ENCODE measurements around the gene MMP20. TPM values are rescaled to one million over a fixed set of nuclear protein-coding genes. Genes with fewer than 3 reads are reported as not detected.

The MMP20 gene
- total and polyA plus RNA-seq, 2 of the 13 experiments (the other 11 are each of a cell fraction or from before 2014, with no cell fraction given): 0.05 TPM; not detected in 1

- TF ChIP-seq ARID4A (CRISPR knock-in tag; IDR thresholded peaks at IDR 0.05; ENCODE audit: borderline replicate concordance): peak; percentile 38; the same call in 1 of the 2 replicates
- TF ChIP-seq SALL1 (CRISPR knock-in tag; IDR thresholded peaks at IDR 0.05): peak; percentile 82
- TF ChIP-seq FOXK2 (IDR thresholded peaks at IDR 0.05): no peak
- no peak for TF ChIP-seq ARHGAP35 (CRISPR knock-in tag; IDR thresholded peaks at IDR 0.05; ENCODE audit: borderline replicate concordance)
- peak; percentile 91 to 96 for TF ChIP-seq NR2F1 (CRISPR knock-in tag; IDR thresholded peaks at IDR 0.05)
- no peak for TF ChIP-seq ZNF776 (CRISPR knock-in tag; IDR thresholded peaks at IDR 0.05)
- no peak for TF ChIP-seq ZNF766 (CRISPR knock-in tag; IDR thresholded peaks at IDR 0.05; ENCODE audit: borderline replicate concordance)
These were observed 15.8 kb upstream of the MMP20 start (continued) for GRCh38 chr11:102640946-102641345.

DNA sequence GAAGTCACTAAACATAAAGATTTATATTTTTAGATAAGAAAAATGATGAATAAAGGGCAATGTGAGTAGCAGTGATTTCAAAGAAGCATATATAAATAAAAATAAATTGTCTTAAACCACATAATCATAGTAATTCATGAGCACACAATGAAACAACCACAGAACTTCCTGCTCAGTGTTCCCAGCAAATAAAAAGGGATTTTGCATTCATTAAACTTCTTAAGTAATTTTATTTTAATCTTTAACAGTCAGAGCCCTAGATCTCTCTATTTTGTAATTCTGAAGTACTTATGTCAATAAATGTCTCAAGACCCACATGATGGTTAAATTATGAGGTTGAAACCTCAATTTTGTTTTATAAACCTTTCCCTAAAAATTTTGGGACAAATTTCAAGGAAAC is 14.5 kb upstream of the MMP20 start:
- Histone ChIP-seq H3K79me2 (ENCODE audit: insufficient read depth, low read length) (no peaks in the 10 kb centered on the region), H3K9me3 (ENCODE audit: low read length) (no peaks in the 10 kb centered on the region), H3K27me3 (ENCODE audit: control insufficient read depth in 1 of 2, insufficient read depth in 2 of 2, low read length in 2 of 2) (no peaks in the 10 kb centered on the region; a peak in 3 of 5 replicates), H2AFZ (ENCODE audit: low read length) (no peak overlapping the region), H3K4me2 (ENCODE audit: low read depth, low read length) (no peak overlapping the region), H3K4me3 (replicated peaks in 1 of 3; ENCODE audit: insufficient read depth in 1 of 3, low read depth in 2 of 3, low read length in 3 of 3) (no peak overlapping the region), H3K9ac (ENCODE audit: insufficient read depth, low read depth, low read length) (no peak overlapping the region), H4K20me1 (ENCODE audit: insufficient read depth, low read length) (no peaks in the 10 kb centered on the region), H3K36me3 (replicated peaks in 1 of 2; ENCODE audit: control insufficient read depth in 1 of 2, insufficient read depth in 2 of 2, low read length in 2 of 2) (no peaks in the 10 kb centered on the region), H3K27ac (ENCODE audit: extremely low read length, insufficient read depth, low read length) (no peak overlapping the region), H3K4me1 (ENCODE audit: insufficient read depth, low read length) (peaks cover 13% of the 10 kb centered on the region)
- ChIA-PET CTCF (ENCODE audit: low intra/inter-chr PET ratio, low total read pairs) (no interaction called here), POLR2A (no interaction called here)
- intact Hi-C loops (cut with micrococcal nuclease; ENCODE audit: unreplicated experiment): no loop called here
- ATAC-seq: no peak
- DNase-seq (ENCODE audit: low spot score): no peak
- no TSS peak for BruUV-seq (replicated peaks)
- in situ Hi-C loops (cut with HindIII; ENCODE audit: extremely low pct_ligation_motif_present, low pct_unique_long_range_greater_than_20kb): no loop called here
- FAIRE-seq: no peak
- no peak for TF ChIP-seq EEA1 (CRISPR knock-in tag; IDR thresholded peaks at IDR 0.05; ENCODE audit: borderline replicate concordance)
- no peak for TF ChIP-seq CREB1 (IDR thresholded peaks at IDR 0.05)
- no peak for TF ChIP-seq CREB1 (CRISPR knock-in tag; IDR thresholded peaks at IDR 0.05)
- no peak for TF ChIP-seq MYNN (CRISPR knock-in tag; IDR thresholded peaks at IDR 0.05; ENCODE audit: low read depth)
- no peak for TF ChIP-seq FOXA3 (CRISPR knock-in tag; IDR thresholded peaks at IDR 0.05)
- TF ChIP-seq TOE1 (CRISPR knock-in tag; IDR thresholded peaks at IDR 0.05): no peak
- TF ChIP-seq FIP1L1 (IDR thresholded peaks at IDR 0.05; ENCODE audit: borderline replicate concordance, insufficient read depth, low read depth, low read length): no peak
- TF ChIP-seq ZNF383 (CRISPR knock-in tag; IDR thresholded peaks at IDR 0.05; ENCODE audit: borderline replicate concordance): no peak
- TF ChIP-seq SETDB1 (CRISPR knock-in tag; IDR thresholded peaks at IDR 0.05; ENCODE audit: borderline replicate concordance): no peak
- TF ChIP-seq, protein P1, sequence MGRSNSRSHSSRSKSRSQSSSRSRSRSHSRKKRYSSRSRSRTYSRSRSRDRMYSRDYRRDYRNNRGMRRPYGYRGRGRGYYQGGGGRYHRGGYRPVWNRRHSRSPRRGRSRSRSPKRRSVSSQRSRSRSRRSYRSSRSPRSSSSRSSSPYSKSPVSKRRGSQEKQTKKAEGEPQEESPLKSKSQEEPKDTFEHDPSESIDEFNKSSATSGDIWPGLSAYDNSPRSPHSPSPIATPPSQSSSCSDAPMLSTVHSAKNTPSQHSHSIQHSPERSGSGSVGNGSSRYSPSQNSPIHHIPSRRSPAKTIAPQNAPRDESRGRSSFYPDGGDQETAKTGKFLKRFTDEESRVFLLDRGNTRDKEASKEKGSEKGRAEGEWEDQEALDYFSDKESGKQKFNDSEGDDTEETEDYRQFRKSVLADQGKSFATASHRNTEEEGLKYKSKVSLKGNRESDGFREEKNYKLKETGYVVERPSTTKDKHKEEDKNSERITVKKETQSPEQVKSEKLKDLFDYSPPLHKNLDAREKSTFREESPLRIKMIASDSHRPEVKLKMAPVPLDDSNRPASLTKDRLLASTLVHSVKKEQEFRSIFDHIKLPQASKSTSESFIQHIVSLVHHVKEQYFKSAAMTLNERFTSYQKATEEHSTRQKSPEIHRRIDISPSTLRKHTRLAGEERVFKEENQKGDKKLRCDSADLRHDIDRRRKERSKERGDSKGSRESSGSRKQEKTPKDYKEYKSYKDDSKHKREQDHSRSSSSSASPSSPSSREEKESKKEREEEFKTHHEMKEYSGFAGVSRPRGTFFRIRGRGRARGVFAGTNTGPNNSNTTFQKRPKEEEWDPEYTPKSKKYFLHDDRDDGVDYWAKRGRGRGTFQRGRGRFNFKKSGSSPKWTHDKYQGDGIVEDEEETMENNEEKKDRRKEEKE (IDR thresholded peaks at IDR 0.05): no peak
- no peak for TF ChIP-seq FOSL2 (CRISPR knock-in tag; IDR thresholded peaks at IDR 0.05)
- no peak for TF ChIP-seq PHB2 (IDR thresholded peaks at IDR 0.05; ENCODE audit: partially characterized antibody)
- no peak for TF ChIP-seq ZNF251 (CRISPR knock-in tag; IDR thresholded peaks at IDR 0.05)

Measured in HepG2 (cell line).